Measurements from ENCODE around the gene GNB3. TPM values are rescaled to one million over a fixed set of nuclear protein-coding genes. Genes with fewer than 3 reads are reported as not detected.

Gene GNB3
- total RNA-seq, 3 donors from 2014 or later = 0.13 to 0.90 (median 0.38) TPM

- Mint-ChIP-seq H3K4me3 (peak within 1 kb of the TSS; percentile 82), H3K27me3 (ENCODE audit: low read depth) (peaks cover 34% of the 10 kb centered on the region), H3K4me1 (ENCODE audit: low read depth) (peaks cover 15% of the 10 kb centered on the region), H3K9me3 (no peaks in the 10 kb centered on the region), H3K36me3 (ENCODE audit: insufficient read depth) (no peaks in the 10 kb centered on the region)
- DNase-seq = no peak
- ATAC-seq = peak; percentile 51 to 55
Measured at GRCh38 chr12:6827982-6828780, 12.5 kb upstream of the GNB3 start, which contains the start of gene P3H3. Gene P3H3, plus strand, starts transcription at chr12:6828407. Its CDS starts 34 bp downstream, at chr12:6828441.

- H3K36me3 Mint-ChIP-seq (ENCODE audit: insufficient read depth) = no peaks in the 10 kb centered on the region
- peak overlapping the region; percentile 82 for H3K4me3 Mint-ChIP-seq
- H3K27me3 Mint-ChIP-seq (ENCODE audit: low read depth) = peaks cover 33% of the 10 kb centered on the region
- peaks cover 15% of the 10 kb centered on the region for H3K4me1 Mint-ChIP-seq (ENCODE audit: low read depth)
- H3K9me3 Mint-ChIP-seq = no peaks in the 10 kb centered on the region
- ATAC-seq (peak; percentile 53 to 63), DNase-seq (peak; percentile 30)
Measured at GRCh38 chr12:6828781-6829535, 11.8 kb upstream of the GNB3 start.

GRCh38 chr12:6829536-6830220, 11.0 kb upstream of the GNB3 start:
- Mint-ChIP-seq H3K36me3 (ENCODE audit: insufficient read depth) (no peaks in the 10 kb centered on the region), H3K27me3 (ENCODE audit: low read depth) (peaks cover 29% of the 10 kb centered on the region), H3K9me3 (no peaks in the 10 kb centered on the region), H3K4me3 (peak overlapping the region; percentile 82), H3K4me1 (ENCODE audit: low read depth) (peaks cover 16% of the 10 kb centered on the region)
- no peak for DNase-seq
- ATAC-seq = no peak

GRCh38 chr12:6830286-6830890, 10.3 kb upstream of the GNB3 start:
- no peak for ATAC-seq
- H3K4me3 Mint-ChIP-seq = peak overlapping the region; percentile 23
- H3K27me3 Mint-ChIP-seq (ENCODE audit: low read depth) = peaks cover 23% of the 10 kb centered on the region
- no peaks in the 10 kb centered on the region for H3K9me3 Mint-ChIP-seq
- DNase-seq = no peak
- H3K36me3 Mint-ChIP-seq (ENCODE audit: insufficient read depth) = no peaks in the 10 kb centered on the region
- H3K4me1 Mint-ChIP-seq (ENCODE audit: low read depth) = peaks cover 15% of the 10 kb centered on the region

- DNase-seq (no peak), ATAC-seq (no peak)
- Mint-ChIP-seq H3K36me3 (ENCODE audit: insufficient read depth) (no peaks in the 10 kb centered on the region), H3K27me3 (ENCODE audit: low read depth) (peaks cover 20% of the 10 kb centered on the region), H3K9me3 (no peaks in the 10 kb centered on the region), H3K4me1 (ENCODE audit: low read depth) (peaks cover 13% of the 10 kb centered on the region), H3K4me3 (no peak overlapping the region)
Measured at GRCh38 chr12:6830999-6831398, 9.7 kb upstream of the GNB3 start.

GRCh38 chr12:6831450-6831995, 9.2 kb upstream of the GNB3 start:
- Mint-ChIP-seq H3K4me3 (no peak overlapping the region), H3K9me3 (no peaks in the 10 kb centered on the region), H3K4me1 (ENCODE audit: low read depth) (peaks cover 13% of the 10 kb centered on the region), H3K27me3 (ENCODE audit: low read depth) (peaks cover 17% of the 10 kb centered on the region), H3K36me3 (ENCODE audit: insufficient read depth) (no peaks in the 10 kb centered on the region)
- no peak for ATAC-seq
- no peak for DNase-seq

- no peaks in the 10 kb centered on the region for H3K36me3 Mint-ChIP-seq (ENCODE audit: insufficient read depth)
- H3K4me1 Mint-ChIP-seq (ENCODE audit: low read depth) = peaks cover 13% of the 10 kb centered on the region
- no peak for ATAC-seq
- no peak for DNase-seq
- H3K27me3 Mint-ChIP-seq (ENCODE audit: low read depth) = peaks cover 16% of the 10 kb centered on the region
- no peak overlapping the region for H3K4me3 Mint-ChIP-seq
- no peaks in the 10 kb centered on the region for H3K9me3 Mint-ChIP-seq
Measured at GRCh38 chr12:6832125-6832524, 8.6 kb upstream of the GNB3 start.

GRCh38 chr12:6833189-6833890, 7.4 kb upstream of the GNB3 start:
- no peak overlapping the region for H3K4me3 Mint-ChIP-seq
- no peak for DNase-seq
- no peak for ATAC-seq
- peaks cover 10% of the 10 kb centered on the region for H3K27me3 Mint-ChIP-seq (ENCODE audit: low read depth)
- H3K36me3 Mint-ChIP-seq (ENCODE audit: insufficient read depth) = no peaks in the 10 kb centered on the region
- no peaks in the 10 kb centered on the region for H3K9me3 Mint-ChIP-seq
- peaks cover 5% of the 10 kb centered on the region for H3K4me1 Mint-ChIP-seq (ENCODE audit: low read depth)

GRCh38 chr12:6834254-6834653, 6.5 kb upstream of the GNB3 start:
- no peak for DNase-seq
- Mint-ChIP-seq H3K9me3 (no peaks in the 10 kb centered on the region), H3K4me1 (ENCODE audit: low read depth) (peaks cover 5% of the 10 kb centered on the region), H3K4me3 (no peak overlapping the region), H3K27me3 (ENCODE audit: low read depth) (peaks cover 5% of the 10 kb centered on the region), H3K36me3 (ENCODE audit: insufficient read depth) (no peaks in the 10 kb centered on the region)
- ATAC-seq = no peak

- no peaks in the 10 kb centered on the region for H3K9me3 Mint-ChIP-seq
- no peak overlapping the region for H3K4me3 Mint-ChIP-seq
- H3K4me1 Mint-ChIP-seq (ENCODE audit: low read depth) = peaks cover 2% of the 10 kb centered on the region
- H3K27me3 Mint-ChIP-seq (ENCODE audit: low read depth) = peaks cover 3% of the 10 kb centered on the region
- no peaks in the 10 kb centered on the region for H3K36me3 Mint-ChIP-seq (ENCODE audit: insufficient read depth)
- DNase-seq (no peak), ATAC-seq (no peak)
Measured at GRCh38 chr12:6834873-6835272, 5.9 kb upstream of the GNB3 start.

- Mint-ChIP-seq H3K9me3 (no peaks in the 10 kb centered on the region), H3K27me3 (ENCODE audit: low read depth) (no peaks in the 10 kb centered on the region), H3K4me1 (ENCODE audit: low read depth) (peaks cover 2% of the 10 kb centered on the region), H3K36me3 (ENCODE audit: insufficient read depth) (no peaks in the 10 kb centered on the region), H3K4me3 (no peak overlapping the region)
- ATAC-seq (no peak), DNase-seq (no peak)
Measured at GRCh38 chr12:6836851-6837250, 3.9 kb upstream of the GNB3 start.

- DNase-seq = no peak
- no peaks in the 10 kb centered on the region for H3K27me3 Mint-ChIP-seq (ENCODE audit: low read depth)
- ATAC-seq = no peak
- no peak overlapping the region for H3K4me3 Mint-ChIP-seq
- H3K4me1 Mint-ChIP-seq (ENCODE audit: low read depth) = peaks cover 2% of the 10 kb centered on the region
- H3K36me3 Mint-ChIP-seq (ENCODE audit: insufficient read depth) = no peaks in the 10 kb centered on the region
- no peaks in the 10 kb centered on the region for H3K9me3 Mint-ChIP-seq
Measured at GRCh38 chr12:6837370-6838060, 3.2 kb upstream of the GNB3 start.

GRCh38 chr12:6838854-6839253, 1.9 kb upstream of the GNB3 start:
- no peak for DNase-seq
- Mint-ChIP-seq H3K36me3 (ENCODE audit: insufficient read depth) (no peaks in the 10 kb centered on the region), H3K9me3 (no peaks in the 10 kb centered on the region), H3K4me3 (no peak overlapping the region), H3K27me3 (ENCODE audit: low read depth) (no peaks in the 10 kb centered on the region), H3K4me1 (ENCODE audit: low read depth) (peaks cover 2% of the 10 kb centered on the region)
- ATAC-seq = no peak

Measured in activated T-cell treated with anti-CD3 and anti-CD28 coated beads, Interleukin-2, amount 50 U/mL, for 4 hours (primary cell).